HUES48 (cell line): ENCODE data around the gene PITPNC1.
"Not testable (repeated sequence)": the region's sequence is repeated elsewhere in the genome, so short reads cannot be mapped to it uniquely, and the experiment has no call there.

ENCODE experiments used
- H3K27ac ChIP-seq: one replicate; pipeline ENCODE4 v1.7.0; 2013; ENCODE audit warnings: low read depth, low read length, inconsistent platforms
- H3K27me3 ChIP-seq: 2 replicates; pipeline ENCODE4 v1.6.1; 2013; ENCODE audit warnings: mild to moderate bottlenecking, low read length; ENCODE audit not compliant: control insufficient read depth, insufficient read depth
- H3K36me3 ChIP-seq: 2 replicates; pipeline ENCODE4 v1.6.1; 2013; ENCODE audit warnings: low read length; ENCODE audit not compliant: control insufficient read depth, insufficient read depth
- H3K4me1 ChIP-seq: 2 replicates; pipeline ENCODE4 v1.6.1; 2013; ENCODE audit warnings: mild to moderate bottlenecking, low read length; ENCODE audit not compliant: control insufficient read depth, insufficient read depth
- H3K4me3 ChIP-seq: 2 replicates; pipeline ENCODE4 v1.5.1; 2013; ENCODE audit warnings: mild to moderate bottlenecking, low read depth, low read length
- H3K9ac ChIP-seq: 2 replicates; pipeline ENCODE4 v1.6.1; 2013; ENCODE audit warnings: mild to moderate bottlenecking, low read depth, low read length, moderate library complexity
- H3K9me3 ChIP-seq: 2 replicates; pipeline ENCODE4 v1.6.1; 2013; ENCODE audit warnings: low read length; ENCODE audit not compliant: control insufficient read depth, insufficient read depth

The PITPNC1 gene

DNA sequence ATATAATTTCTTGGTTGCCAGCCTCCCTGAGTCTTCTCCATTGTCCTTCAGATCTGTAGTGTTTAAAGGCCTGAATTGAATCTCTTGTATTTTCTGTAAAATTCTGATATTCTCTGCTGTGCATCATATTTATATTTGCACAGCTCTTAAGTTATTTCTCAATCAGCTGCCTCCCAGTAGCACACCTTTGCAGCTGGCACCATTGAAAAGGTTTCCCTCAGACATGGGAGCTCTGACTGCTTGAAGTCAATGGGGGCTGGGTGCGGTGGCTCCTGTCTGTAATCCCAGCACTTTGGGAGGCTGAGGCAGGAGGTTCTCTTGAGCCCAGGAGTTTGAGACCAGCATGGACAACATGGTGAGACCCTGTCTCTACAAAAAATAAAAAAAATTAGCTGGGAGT is 40.4 kb downstream of the PITPNC1 start:
- no peaks in the 10 kb centered on the region for H3K27me3 ChIP-seq
- no peak overlapping the region for H3K4me3 ChIP-seq
- H3K27ac ChIP-seq: no peak overlapping the region
- H3K36me3 ChIP-seq: no peaks in the 10 kb centered on the region
- H3K9me3 ChIP-seq: peaks cover 6% of the 10 kb centered on the region; the same call in 1 of the 2 replicates
- peaks cover 8% of the 10 kb centered on the region; the same call in 1 of the 2 replicates for H3K4me1 ChIP-seq
- no peak overlapping the region for H3K9ac ChIP-seq

DNA sequence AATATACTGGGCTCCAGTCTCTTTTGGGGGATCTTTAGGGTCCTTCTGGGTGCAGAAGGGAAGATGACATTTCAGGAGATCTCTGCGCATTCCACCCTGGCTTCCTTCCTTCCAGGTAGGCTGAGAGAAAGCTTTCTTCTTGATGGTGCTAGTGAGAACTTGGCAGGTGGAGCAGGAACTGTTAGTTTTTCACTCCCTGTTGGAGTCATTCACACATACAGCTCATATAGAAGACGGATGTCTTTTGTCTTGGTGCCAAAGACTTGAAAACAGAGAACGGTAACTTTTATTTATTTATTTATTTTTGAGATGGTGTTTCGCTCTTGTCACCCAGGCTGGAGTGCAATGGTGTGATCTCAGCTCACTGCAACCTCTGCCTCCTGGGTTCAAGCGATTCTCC is 43.9 kb downstream of the PITPNC1 start:
- H3K4me1 ChIP-seq: peaks cover 8% of the 10 kb centered on the region; the same call in 1 of the 2 replicates
- no peaks in the 10 kb centered on the region for H3K36me3 ChIP-seq
- no peak overlapping the region for H3K4me3 ChIP-seq
- H3K9me3 ChIP-seq: no peaks in the 10 kb centered on the region
- no peak overlapping the region for H3K27ac ChIP-seq
- H3K27me3 ChIP-seq: no peaks in the 10 kb centered on the region
- no peak overlapping the region for H3K9ac ChIP-seq

DNA sequence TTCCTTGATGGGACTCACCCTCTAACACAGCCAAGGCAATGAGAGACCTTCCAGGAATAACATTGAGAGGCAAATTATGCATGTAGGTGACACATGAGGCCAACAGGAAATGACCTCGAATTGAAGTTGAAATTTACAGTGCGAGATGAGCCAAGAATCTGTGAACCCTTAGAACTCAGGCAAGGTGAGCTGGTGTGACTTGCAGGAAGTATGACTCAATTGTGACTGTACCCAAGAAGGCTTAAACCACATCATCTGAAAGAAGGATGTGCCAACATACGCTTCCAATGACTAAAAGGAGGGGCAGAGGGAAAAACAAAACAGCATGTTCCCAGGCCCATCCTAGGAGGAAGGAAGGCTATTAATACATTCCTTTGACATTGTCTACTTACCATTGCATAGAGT is 44.8 kb downstream of the PITPNC1 start:
- Histone ChIP-seq H3K4me1 (peaks cover 8% of the 10 kb centered on the region; the same call in 1 of the 2 replicates), H3K9ac (no peak overlapping the region), H3K9me3 (no peaks in the 10 kb centered on the region), H3K4me3 (no peak overlapping the region), H3K36me3 (no peaks in the 10 kb centered on the region), H3K27ac (peak overlapping the region; percentile 62), H3K27me3 (no peaks in the 10 kb centered on the region)

DNA sequence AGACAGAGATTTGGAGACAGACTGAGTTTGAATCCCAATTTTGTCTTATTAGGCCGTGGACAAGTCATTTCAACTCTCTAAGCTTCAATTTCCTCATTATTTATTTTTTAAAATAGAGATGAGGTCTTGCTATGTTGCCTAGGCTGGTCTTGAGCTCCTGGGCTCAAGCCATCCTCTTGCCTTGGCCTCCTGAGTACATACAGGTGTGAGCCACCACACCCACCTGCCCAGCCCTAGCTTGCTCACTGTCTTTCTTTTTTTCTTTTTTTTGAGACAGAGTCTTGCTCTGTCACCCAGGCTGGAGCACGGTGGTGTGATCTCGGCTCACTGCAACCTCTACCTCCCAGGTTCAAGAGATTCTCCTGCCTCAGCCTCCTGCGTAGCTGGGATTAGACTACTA is 45.2 kb downstream of the PITPNC1 start:
- not testable (repeated sequence) for H3K4me3 ChIP-seq, H3K9ac ChIP-seq, H3K36me3 ChIP-seq, H3K9me3 ChIP-seq, H3K4me1 ChIP-seq, H3K27me3 ChIP-seq
- H3K27ac ChIP-seq: peak overlapping the region; percentile 62

DNA sequence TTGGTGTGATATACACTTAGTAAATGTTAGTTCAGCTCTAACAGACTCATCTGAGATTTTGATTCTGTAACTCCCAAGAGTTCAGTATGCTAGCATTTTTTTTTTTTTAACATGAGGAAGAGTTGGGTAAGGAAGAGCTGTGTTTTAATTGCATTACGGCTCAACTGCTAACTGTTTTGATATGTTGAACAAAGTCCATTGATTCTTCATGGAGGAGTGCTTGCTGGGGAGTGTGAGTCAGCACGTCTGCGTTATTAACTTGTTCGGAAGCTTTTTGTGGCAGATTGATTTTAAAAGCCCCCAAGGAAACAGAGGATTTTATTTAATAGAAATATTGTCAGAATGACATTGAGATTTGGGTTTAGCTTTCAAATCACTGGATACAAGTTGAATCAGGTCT is 45.8 kb downstream of the PITPNC1 start:
- H3K4me1 ChIP-seq: peaks cover 8% of the 10 kb centered on the region; the same call in 1 of the 2 replicates
- H3K9me3 ChIP-seq: no peaks in the 10 kb centered on the region
- H3K27me3 ChIP-seq: no peaks in the 10 kb centered on the region
- no peak overlapping the region for H3K27ac ChIP-seq
- H3K36me3 ChIP-seq: no peaks in the 10 kb centered on the region
- no peak overlapping the region for H3K4me3 ChIP-seq
- no peak overlapping the region for H3K9ac ChIP-seq

DNA sequence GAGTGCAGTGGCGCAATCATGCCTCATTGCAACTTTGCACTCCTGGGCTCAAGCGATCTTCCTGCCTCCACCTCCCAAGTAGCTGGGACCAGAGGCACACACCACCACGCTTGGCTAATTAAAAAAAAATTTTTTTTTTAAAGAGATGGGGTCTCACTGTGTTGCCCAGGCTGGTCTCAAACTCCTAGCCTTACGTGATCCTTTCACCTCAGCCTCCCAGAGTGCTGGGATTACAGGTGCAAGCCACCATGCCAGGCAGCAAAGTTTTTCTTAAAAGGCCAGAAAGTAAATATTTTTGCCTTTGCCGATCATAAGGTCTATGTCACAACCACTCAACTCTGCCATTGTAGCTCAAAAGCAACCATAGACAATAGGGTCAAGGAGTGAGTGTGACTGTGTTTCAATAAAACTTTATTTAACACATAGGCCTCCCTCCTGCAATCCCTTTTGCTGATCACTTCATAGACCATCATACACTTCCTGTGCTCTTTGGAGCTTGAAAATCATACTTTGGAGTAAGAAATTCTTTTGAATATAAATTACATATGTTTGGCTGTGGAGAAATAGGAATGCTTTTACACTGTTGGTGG is 48.6 kb downstream of the PITPNC1 start:
- Histone ChIP-seq H3K9ac (no peak overlapping the region), H3K36me3 (no peaks in the 10 kb centered on the region), H3K27me3 (no peaks in the 10 kb centered on the region), H3K4me1 (peaks cover 6% of the 10 kb centered on the region; the same call in 1 of the 2 replicates), H3K4me3 (no peak overlapping the region), H3K27ac (no peak overlapping the region), H3K9me3 (no peaks in the 10 kb centered on the region)

DNA sequence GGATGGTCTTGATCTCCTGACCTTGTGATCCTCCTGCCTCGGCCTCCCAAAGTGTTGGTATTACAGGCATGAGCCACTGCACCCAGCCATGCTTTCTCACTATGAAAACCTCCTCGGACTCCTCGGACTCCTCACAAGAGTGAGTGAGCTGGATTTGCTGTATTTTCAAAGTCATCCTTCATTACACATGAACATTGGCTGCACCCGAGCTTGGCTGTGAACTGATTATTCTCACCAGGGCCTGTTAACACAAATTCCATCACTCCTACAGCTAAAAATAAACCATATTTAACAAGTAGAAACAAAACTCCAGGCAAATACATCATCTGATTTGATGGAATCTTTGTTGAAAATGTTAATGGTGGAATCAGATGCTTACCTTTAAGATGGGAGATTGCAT is 50.3 kb downstream of the PITPNC1 start:
- Histone ChIP-seq H3K9ac (no peak overlapping the region), H3K36me3 (no peaks in the 10 kb centered on the region), H3K27me3 (no peaks in the 10 kb centered on the region), H3K27ac (no peak overlapping the region), H3K4me3 (no peak overlapping the region), H3K9me3 (no peaks in the 10 kb centered on the region), H3K4me1 (no peaks in the 10 kb centered on the region)

DNA sequence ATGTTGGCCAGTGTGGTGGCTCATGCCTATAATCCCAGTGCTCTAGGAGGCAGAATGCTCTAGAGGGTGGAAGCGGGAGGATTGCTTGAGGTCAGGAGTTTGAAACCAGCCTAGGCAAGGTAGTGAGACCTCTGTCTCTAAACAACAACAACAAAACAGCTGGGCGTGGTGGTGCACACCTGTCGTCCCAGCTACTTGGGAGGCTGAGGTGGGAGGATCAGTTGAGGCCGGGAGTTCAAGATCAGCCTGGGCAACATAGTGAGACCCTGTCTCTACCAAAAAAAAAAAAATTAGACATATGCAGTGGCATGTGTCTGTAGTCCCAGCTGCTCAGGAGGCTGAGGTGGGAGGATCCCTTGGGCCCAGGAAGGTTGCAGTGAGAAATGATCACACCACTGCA is 53.4 kb downstream of the PITPNC1 start:
- not testable (repeated sequence) for H3K4me3 ChIP-seq, H3K27ac ChIP-seq, H3K9ac ChIP-seq, H3K36me3 ChIP-seq, H3K27me3 ChIP-seq, H3K9me3 ChIP-seq, H3K4me1 ChIP-seq

DNA sequence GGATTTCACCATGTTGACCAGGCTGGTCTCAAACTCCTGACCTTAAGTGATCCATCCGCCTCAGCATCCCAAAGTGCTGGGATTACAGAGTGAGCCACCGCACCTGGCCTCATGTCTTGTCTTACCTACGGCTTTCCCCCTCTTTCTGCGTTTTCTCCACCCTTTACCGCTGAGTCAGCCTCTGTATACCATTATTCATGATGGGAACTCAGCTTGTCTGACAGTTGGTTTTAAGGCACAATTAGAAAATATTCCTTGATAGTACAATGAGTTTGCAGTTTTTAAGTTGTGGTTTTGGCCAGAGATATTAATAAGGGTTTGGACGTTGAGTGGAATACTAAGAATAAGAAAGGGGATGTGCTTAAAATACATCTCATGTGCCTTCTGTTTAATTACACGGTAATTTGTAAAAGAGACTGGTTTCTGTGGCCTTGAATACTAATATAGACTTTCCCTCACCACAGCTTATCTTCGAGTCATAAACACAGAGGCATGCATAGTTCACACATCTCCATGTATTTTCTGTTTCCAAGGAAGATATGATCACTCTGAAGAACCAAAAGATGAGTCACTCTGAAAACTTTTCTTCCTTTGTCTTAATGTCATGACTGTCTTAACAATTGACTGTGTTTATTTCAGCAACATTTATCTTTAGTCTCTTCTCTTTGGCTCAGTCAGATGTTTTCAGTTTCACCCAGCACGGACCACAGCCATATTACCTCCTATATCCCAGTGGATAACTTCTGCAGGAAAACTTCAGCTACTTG is 54.4 kb downstream of the PITPNC1 start:
- Histone ChIP-seq H3K9ac (no peak overlapping the region), H3K27ac (peak overlapping the region; percentile 55), H3K4me3 (no peak overlapping the region), H3K9me3 (no peaks in the 10 kb centered on the region), H3K4me1 (no peaks in the 10 kb centered on the region), H3K27me3 (no peaks in the 10 kb centered on the region), H3K36me3 (no peaks in the 10 kb centered on the region)

DNA sequence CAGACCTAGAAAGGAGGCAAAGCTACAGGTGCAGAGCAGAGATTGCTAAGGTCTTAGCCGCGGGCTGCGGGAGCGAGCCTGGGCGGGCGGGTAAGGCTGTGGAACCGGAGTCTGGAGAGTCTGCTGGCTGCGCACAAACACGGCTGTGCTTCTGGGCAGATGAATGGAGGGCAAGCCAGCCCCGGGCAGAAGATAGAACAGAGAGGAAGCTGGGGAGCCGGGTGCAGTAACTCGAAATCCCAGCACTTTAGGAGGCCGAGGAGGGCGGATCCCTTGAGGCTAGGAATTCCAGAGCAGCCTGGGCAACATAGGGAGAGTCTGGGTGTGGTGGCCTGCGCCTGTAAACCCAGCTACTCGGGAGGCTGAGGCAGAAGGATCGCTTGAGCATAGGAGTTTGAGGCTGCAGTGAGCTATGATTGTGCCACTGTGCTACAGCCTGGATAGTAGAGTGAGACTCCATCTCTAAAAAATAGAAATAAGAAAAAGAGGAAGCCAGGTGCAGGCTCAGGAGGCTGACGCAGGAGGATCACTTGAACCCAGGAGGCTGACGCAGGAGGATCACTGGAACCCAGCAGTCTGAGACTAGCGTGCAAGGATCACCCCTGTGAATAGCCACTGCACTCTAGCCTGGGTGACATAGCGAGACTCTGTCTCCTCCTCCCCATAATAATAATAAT is 56.3 kb downstream of the PITPNC1 start:
- H3K27ac ChIP-seq: no peak overlapping the region

DNA sequence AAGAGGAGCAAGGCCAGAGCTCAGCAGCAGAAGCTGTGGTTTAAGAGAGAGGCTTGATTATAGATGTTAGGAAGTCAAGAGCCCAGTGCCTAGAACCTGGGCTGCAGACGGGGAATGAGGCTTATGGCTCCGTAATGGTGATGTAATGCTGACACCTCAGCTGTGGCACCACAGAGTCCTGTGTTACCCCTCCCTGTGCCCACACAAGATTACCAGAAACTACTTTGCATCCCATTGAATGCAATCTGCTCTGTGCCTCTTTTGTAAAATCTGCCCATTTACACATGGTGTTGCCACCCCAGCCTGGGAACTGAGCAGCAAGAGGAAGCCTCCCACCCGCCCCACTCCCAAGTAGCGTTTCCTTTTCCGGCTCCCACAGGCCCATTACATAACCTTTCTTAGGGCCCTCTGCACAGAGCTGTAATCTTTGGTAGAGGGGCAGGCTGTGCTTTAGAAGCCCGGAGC is 57.0 kb downstream of the PITPNC1 start:
- Histone ChIP-seq H3K4me3 (no peak overlapping the region), H3K4me1 (peaks cover 3% of the 10 kb centered on the region; the same call in 1 of the 2 replicates), H3K27ac (no peak overlapping the region), H3K36me3 (no peaks in the 10 kb centered on the region), H3K9me3 (no peaks in the 10 kb centered on the region), H3K27me3 (no peaks in the 10 kb centered on the region), H3K9ac (no peak overlapping the region)

More for the DNA sequence above, 56.3 kb downstream of the PITPNC1 start:
- Histone ChIP-seq H3K9ac (no peak overlapping the region), H3K27me3 (no peaks in the 10 kb centered on the region), H3K9me3 (no peaks in the 10 kb centered on the region), H3K4me3 (no peak overlapping the region), H3K4me1 (no peaks in the 10 kb centered on the region), H3K36me3 (no peaks in the 10 kb centered on the region)
